Measurements from ENCODE around the gene RPS15. TPM values are rescaled to one million over a fixed set of nuclear protein-coding genes. Genes with fewer than 3 reads are reported as not detected.
A peak's percentile ranks its signal among the peaks of the same experiment; 100 is the strongest.

The RPS15 gene
- total RNA-seq, 1 donor from 2014 or later, result 614 TPM

DNA sequence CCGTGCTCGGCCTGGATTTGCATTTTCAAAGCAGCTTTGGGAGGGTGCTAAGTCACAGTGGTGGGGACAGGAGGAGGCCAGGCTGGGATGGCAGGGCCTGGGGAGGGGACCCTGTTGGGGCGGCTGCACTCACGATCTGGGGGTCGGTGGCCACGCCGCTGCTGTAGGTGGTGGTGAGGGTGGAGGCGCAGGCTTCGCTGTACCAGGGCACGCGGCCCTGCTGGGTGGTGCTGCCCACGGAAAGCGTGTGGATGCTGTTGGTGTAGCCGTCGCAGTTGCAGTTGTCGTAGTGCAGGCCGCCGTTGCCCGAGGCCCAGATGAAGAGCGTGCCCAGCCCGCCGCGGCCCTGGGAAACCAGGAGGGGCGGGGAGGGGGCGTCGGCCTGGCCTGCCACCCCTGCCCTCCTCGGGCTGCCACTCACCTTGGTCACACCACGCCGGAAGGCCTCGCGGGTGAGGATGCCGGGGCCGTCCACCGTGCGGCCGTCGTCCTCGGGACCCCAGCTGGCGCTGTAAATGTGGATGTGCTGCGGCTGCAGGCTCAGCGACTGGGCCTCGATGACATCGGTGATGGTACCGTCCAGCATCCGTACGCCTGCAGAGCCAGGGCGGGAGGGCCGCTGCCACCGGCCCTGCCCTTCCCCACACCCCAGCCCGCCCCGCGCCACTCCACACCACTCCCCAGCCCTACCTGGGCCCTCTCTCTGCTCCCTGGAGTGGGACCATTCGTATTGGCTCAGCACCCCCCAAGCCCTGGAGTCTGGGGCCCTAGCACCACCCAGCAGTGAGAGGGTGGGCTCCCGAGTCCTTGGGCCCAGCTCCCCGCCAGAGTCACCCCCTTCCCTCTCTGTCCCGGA, 48.8 kb downstream of the RPS15 start:
- DNase-seq (ENCODE audit: low spot score), result no peak
- H3K27me3 Mint-ChIP-seq (ENCODE audit: low read depth), result peaks cover 4% of the 10 kb centered on the region
- H3K9me3 Mint-ChIP-seq (ENCODE audit: low read depth), result no peaks in the 10 kb centered on the region
- H3K4me3 Mint-ChIP-seq (ENCODE audit: unreplicated experiment), result no peak overlapping the region
- no peaks in the 10 kb centered on the region for H3K36me3 Mint-ChIP-seq (ENCODE audit: low read depth)
- H3K27ac Mint-ChIP-seq (ENCODE audit: unreplicated experiment), result no peak overlapping the region
- H3K4me1 Mint-ChIP-seq (ENCODE audit: low read depth), result no peaks in the 10 kb centered on the region
- TF ChIP-seq, protein P1, sequence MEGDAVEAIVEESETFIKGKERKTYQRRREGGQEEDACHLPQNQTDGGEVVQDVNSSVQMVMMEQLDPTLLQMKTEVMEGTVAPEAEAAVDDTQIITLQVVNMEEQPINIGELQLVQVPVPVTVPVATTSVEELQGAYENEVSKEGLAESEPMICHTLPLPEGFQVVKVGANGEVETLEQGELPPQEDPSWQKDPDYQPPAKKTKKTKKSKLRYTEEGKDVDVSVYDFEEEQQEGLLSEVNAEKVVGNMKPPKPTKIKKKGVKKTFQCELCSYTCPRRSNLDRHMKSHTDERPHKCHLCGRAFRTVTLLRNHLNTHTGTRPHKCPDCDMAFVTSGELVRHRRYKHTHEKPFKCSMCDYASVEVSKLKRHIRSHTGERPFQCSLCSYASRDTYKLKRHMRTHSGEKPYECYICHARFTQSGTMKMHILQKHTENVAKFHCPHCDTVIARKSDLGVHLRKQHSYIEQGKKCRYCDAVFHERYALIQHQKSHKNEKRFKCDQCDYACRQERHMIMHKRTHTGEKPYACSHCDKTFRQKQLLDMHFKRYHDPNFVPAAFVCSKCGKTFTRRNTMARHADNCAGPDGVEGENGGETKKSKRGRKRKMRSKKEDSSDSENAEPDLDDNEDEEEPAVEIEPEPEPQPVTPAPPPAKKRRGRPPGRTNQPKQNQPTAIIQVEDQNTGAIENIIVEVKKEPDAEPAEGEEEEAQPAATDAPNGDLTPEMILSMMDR (IDR thresholded peaks at IDR 0.05), result no peak

DNA sequence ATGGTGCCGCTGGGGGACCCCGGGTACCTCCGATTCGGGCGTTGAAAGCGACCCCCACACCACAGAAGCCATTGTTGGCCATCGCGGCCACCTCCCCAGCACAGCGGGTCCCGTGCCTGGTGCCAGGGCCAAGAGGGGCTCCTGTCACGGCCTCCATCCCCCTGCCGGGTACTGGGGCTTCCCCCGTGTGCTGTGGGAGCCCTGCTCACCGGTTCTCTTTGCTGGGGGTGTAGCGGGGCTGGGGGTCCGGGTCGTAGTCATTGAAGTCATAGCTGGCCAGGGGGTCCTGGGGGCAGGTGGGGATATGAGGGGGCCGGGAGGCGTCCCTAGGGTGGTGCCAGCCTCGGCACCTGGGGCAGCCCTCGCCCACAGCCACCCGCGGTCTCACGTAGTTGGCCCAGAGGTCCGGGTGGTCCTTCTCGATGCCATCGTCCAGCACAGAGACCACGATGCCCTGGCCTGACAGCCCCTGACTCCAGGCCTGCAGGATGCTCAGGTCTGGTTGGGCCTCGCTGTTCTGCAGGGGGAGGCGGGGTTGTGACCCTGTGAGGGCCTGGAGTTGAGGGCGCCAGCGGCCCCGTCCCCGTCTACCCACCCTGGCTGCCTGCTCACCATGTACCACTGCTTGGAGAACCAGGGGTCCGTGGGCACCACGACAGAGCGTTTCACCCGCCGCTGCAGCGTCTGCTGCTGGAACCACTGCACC, 49.5 kb downstream of the RPS15 start:
- Mint-ChIP-seq H3K36me3 (ENCODE audit: low read depth) (no peaks in the 10 kb centered on the region), H3K9me3 (ENCODE audit: low read depth) (no peaks in the 10 kb centered on the region), H3K4me3 (ENCODE audit: unreplicated experiment) (no peak overlapping the region), H3K4me1 (ENCODE audit: low read depth) (no peaks in the 10 kb centered on the region), H3K27ac (ENCODE audit: unreplicated experiment) (no peak overlapping the region), H3K27me3 (ENCODE audit: low read depth) (peaks cover 4% of the 10 kb centered on the region)
- peak; percentile 86 for DNase-seq (ENCODE audit: low spot score)
- TF ChIP-seq, protein P1 (IDR thresholded peaks at IDR 0.05), result no peak

GRCh38 chr19:1488282-1488601, 50.0 kb downstream of the RPS15 start:
- Mint-ChIP-seq H3K36me3 (ENCODE audit: low read depth) (no peaks in the 10 kb centered on the region), H3K4me1 (ENCODE audit: low read depth) (no peaks in the 10 kb centered on the region), H3K9me3 (ENCODE audit: low read depth) (no peaks in the 10 kb centered on the region), H3K27ac (ENCODE audit: unreplicated experiment) (no peak overlapping the region), H3K27me3 (ENCODE audit: low read depth) (peaks cover 4% of the 10 kb centered on the region), H3K4me3 (ENCODE audit: unreplicated experiment) (no peak overlapping the region)
- TF ChIP-seq, protein P1 (IDR thresholded peaks at IDR 0.05), result no peak
- DNase-seq (ENCODE audit: low spot score), result no peak

DNA sequence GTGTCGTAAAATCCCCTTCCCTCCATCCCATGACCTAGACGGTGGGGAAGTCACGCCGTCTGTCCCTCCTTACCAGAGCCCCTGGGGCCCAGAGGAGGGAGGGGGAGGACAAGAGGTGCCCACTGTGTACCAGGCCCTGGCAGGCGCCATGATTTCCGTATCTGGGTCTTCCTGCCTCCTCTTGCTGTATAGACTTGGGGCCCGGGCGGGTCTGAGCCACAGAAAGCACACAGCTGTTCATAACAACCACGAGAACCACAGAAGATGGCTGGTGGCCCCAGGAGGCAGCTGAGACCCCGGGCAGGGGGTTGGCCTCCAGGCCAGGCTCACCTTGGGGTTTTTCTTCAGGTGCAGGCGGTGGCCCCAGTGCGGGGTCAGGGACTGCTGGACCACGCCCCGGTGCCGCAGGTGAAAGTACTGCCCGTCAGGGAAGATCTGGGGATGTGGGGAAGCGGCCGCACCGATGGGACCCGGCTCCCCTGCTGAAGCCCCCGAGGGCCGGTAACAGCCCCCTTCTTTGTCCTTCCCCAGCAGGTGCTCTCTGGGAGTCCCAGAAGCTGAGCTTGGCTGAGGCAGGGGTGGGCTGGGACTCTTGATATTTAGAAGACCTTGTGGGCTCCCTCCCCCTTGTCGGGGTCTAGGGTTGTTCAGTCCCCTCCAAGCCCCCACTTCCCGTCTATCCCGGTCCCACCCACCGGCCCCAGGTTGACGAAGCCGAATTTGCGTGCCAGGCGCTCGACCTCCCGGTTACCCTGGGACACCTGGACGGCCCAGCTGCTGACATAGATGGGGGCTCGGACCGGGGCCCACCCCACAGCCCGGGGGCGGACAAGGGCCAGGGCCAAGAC, 51.5 kb downstream of the RPS15 start:
- Mint-ChIP-seq H3K27ac (ENCODE audit: unreplicated experiment) (no peak overlapping the region), H3K36me3 (ENCODE audit: low read depth) (no peaks in the 10 kb centered on the region), H3K4me3 (ENCODE audit: unreplicated experiment) (peak overlapping the region; percentile 86), H3K27me3 (ENCODE audit: low read depth) (peaks cover 4% of the 10 kb centered on the region), H3K9me3 (ENCODE audit: low read depth) (no peaks in the 10 kb centered on the region), H3K4me1 (ENCODE audit: low read depth) (no peaks in the 10 kb centered on the region)
- TF ChIP-seq, protein P1 (IDR thresholded peaks at IDR 0.05), result no peak
- peak; percentile 92 for DNase-seq (ENCODE audit: low spot score)

Other genes starting within 250 kb of the RPS15 start
- gene STK11, start 232.6 kb upstream of the RPS15 start, total RNA-seq, result 41.1 to 44.5 TPM (median 42.3 TPM) in 3 replicates
- gene CBARP, start 200.4 kb upstream of the RPS15 start, total RNA-seq, result 4.8 to 9.0 TPM (median 7.6 TPM) in 3 replicates
- 110 to 125 TPM (median 122 TPM) in 3 replicates for gene ATP5F1D, start 196.6 kb upstream of the RPS15 start, total RNA-seq
- 64.5 to 75.3 TPM (median 68.3 TPM) in 3 replicates for gene MIDN, start 189.8 kb upstream of the RPS15 start, total RNA-seq
- gene CIRBP, start 169.1 kb upstream of the RPS15 start, total RNA-seq, result 295 to 320 TPM (median 303 TPM) in 3 replicates
- 32.7 to 41.3 TPM (median 36.1 TPM) in 3 replicates for gene FAM174C, start 162.9 kb upstream of the RPS15 start, total RNA-seq
- gene EFNA2, start 152.5 kb upstream of the RPS15 start, total RNA-seq, result 7.0 to 7.9 TPM (median 7.2 TPM) in 3 replicates
- 57.3 to 66.1 TPM (median 57.8 TPM) in 3 replicates for gene NDUFS7, start 54.5 kb upstream of the RPS15 start, total RNA-seq
- 30.1 to 34.3 TPM (median 32.5 TPM) in 3 replicates for gene GAMT, start 36.9 kb upstream of the RPS15 start, total RNA-seq
- gene DAZAP1, start 30.8 kb upstream of the RPS15 start, total RNA-seq, result 81.1 to 88.0 TPM (median 82.5 TPM) in 3 replicates
- gene APC2, start 11.7 kb downstream of the RPS15 start, total RNA-seq, result 1.4 to 3.9 TPM (median 3.9 TPM) in 3 replicates
- 23.3 to 24.7 TPM (median 24.2 TPM) in 3 replicates for gene C19orf25, start 40.8 kb downstream of the RPS15 start, total RNA-seq
- gene PCSK4, start 52.0 kb downstream of the RPS15 start, total RNA-seq, result 3.3 to 4.0 TPM (median 3.9 TPM) in 3 replicates
- gene REEP6, start 52.8 kb downstream of the RPS15 start, total RNA-seq, result 2.7 to 3.9 TPM (median 2.8 TPM) in 3 replicates
- gene ADAMTSL5, start 74.6 kb downstream of the RPS15 start, total RNA-seq, result 9.1 to 20.3 TPM (median 16.9 TPM) in 3 replicates
- 0.12 TPM in 1 of 3 replicates, not detected in the others for gene PLK5, start 85.7 kb downstream of the RPS15 start, total RNA-seq
- 57.8 to 60.1 TPM (median 59.6 TPM) in 3 replicates for gene MEX3D, start 129.9 kb downstream of the RPS15 start, total RNA-seq
- gene MBD3, start 154.5 kb downstream of the RPS15 start, total RNA-seq, result 83.6 to 101 TPM (median 84.1 TPM) in 3 replicates
- gene UQCR11, start 167.1 kb downstream of the RPS15 start, total RNA-seq, result 173 to 190 TPM (median 184 TPM) in 3 replicates
- 130 to 154 TPM (median 153 TPM) in 3 replicates for gene TCF3, start 214.2 kb downstream of the RPS15 start, total RNA-seq

All from chondrocyte (in vitro differentiated cells).